ENCODE data around the gene SYT11. TPM values are rescaled to one million over a fixed set of nuclear protein-coding genes. Genes with fewer than 3 reads are reported as not detected.

The SYT11 gene
- total and polyA plus RNA-seq, 4 donors: 0.91 to 22.4 (median 8.1) TPM

- 81 to 83% methylated on average over 9 of the region's 9 CpGs for WGBS, 2 donors
Observed at GRCh38 chr1:155884031-155884960, 24.9 kb downstream of the SYT11 start.

GRCh38 chr1:155884982-155885381 is 25.6 kb downstream of the SYT11 start:
- ATAC-seq (ENCODE audit: insufficient read depth, low FRiP score) (no peak), DNase-seq (no peak)
- no peaks in the 10 kb centered on the region for H3K9me3 ChIP-seq (ENCODE audit: control insufficient read depth in 4 of 4, insufficient read depth in 3 of 4, low read length in 3 of 4)
- no peak overlapping the region for H3K4me3 ChIP-seq
- H3K36me3 ChIP-seq (ENCODE audit: control insufficient read depth in 4 of 4, insufficient read depth in 4 of 4, low read length in 4 of 4): peaks cover 0 to 6% (median 0%) of the 10 kb centered on the region in 4 donors
- H3K4me1 ChIP-seq (ENCODE audit: control insufficient read depth in 5 of 5, insufficient read depth in 5 of 5, low read length in 5 of 5): no peaks in the 10 kb centered on the region
- no peak overlapping the region for H3K9ac ChIP-seq (ENCODE audit: insufficient read depth in 1 of 2, low read length in 2 of 2)
- H3K27ac ChIP-seq (ENCODE audit: low read depth in 1 of 2, low read length in 1 of 2): no peak overlapping the region
- no peak for TF ChIP-seq CTCF (IDR thresholded peaks at IDR 0.05; ENCODE audit: control extremely low read depth, extremely low read depth)
- H3K27me3 ChIP-seq (ENCODE audit: control insufficient read depth in 3 of 3, insufficient read depth in 3 of 3, low read length in 2 of 3): no peaks in the 10 kb centered on the region

More at GRCh38 chr1:155884031-155884960, 24.9 kb downstream of the SYT11 start:
- Histone ChIP-seq H3K27me3 (ENCODE audit: control insufficient read depth in 3 of 3, insufficient read depth in 3 of 3, low read length in 2 of 3) (no peaks in the 10 kb centered on the region), H3K4me3 (no peak overlapping the region), H3K27ac (ENCODE audit: low read depth in 1 of 2, low read length in 1 of 2) (no peak overlapping the region), H3K4me1 (ENCODE audit: control insufficient read depth in 5 of 5, insufficient read depth in 5 of 5, low read length in 5 of 5) (no peaks in the 10 kb centered on the region), H3K9ac (ENCODE audit: insufficient read depth in 1 of 2, low read length in 2 of 2) (no peak overlapping the region), H3K36me3 (ENCODE audit: control insufficient read depth in 4 of 4, insufficient read depth in 4 of 4, low read length in 4 of 4) (peaks cover 0 to 6% (median 0%) of the 10 kb centered on the region in 4 donors), H3K9me3 (ENCODE audit: control insufficient read depth in 4 of 4, insufficient read depth in 3 of 4, low read length in 3 of 4) (no peaks in the 10 kb centered on the region)
- DNase-seq: no peak
- ATAC-seq (ENCODE audit: insufficient read depth, low FRiP score): no peak
- TF ChIP-seq CTCF (IDR thresholded peaks at IDR 0.05; ENCODE audit: control extremely low read depth, extremely low read depth): no peak

GRCh38 chr1:155888481-155888880 is 29.1 kb downstream of the SYT11 start:
- no peak for ATAC-seq (ENCODE audit: insufficient read depth, low FRiP score)
- Histone ChIP-seq H3K27ac (ENCODE audit: low read depth in 1 of 2, low read length in 1 of 2) (no peak overlapping the region), H3K27me3 (ENCODE audit: control insufficient read depth in 3 of 3, insufficient read depth in 3 of 3, low read length in 2 of 3) (no peaks in the 10 kb centered on the region), H3K36me3 (ENCODE audit: control insufficient read depth in 4 of 4, insufficient read depth in 4 of 4, low read length in 4 of 4) (peaks cover 0 to 2% (median 0%) of the 10 kb centered on the region in 4 donors), H3K9ac (ENCODE audit: insufficient read depth in 1 of 2, low read length in 2 of 2) (no peak overlapping the region), H3K4me1 (ENCODE audit: control insufficient read depth in 5 of 5, insufficient read depth in 5 of 5, low read length in 5 of 5) (peaks cover 2 to 6% (median 4%) of the 10 kb centered on the region in 5 donors), H3K4me3 (no peak overlapping the region), H3K9me3 (ENCODE audit: control insufficient read depth in 4 of 4, insufficient read depth in 3 of 4, low read length in 3 of 4) (no peaks in the 10 kb centered on the region)
- WGBS, 2 donors: 94 to 99% methylated on average over 5 of the region's 5 CpGs
- no peak for TF ChIP-seq CTCF (IDR thresholded peaks at IDR 0.05; ENCODE audit: control extremely low read depth, extremely low read depth)
- DNase-seq: no peak

All from lung (tissue), 12 donors.